SIG-M5 (cell line): ENCODE results near the gene FLVCR2.
"Not testable (repeated sequence)": the region's sequence is repeated elsewhere in the genome, so short reads cannot be mapped to it uniquely, and the experiment has no call there.

Experiments used
- DNase-seq: peaks from one replicate; lab custom pipeline; 2025; lab: John Stamatoyannopoulos, UW

Gene FLVCR2

GRCh38 chr14:75662966-75663365, 84.5 kb downstream of the FLVCR2 start:
- DNase-seq, result no peak

GRCh38 chr14:75667099-75667765, 88.8 kb downstream of the FLVCR2 start:
- DNase-seq, result no peak

DNA sequence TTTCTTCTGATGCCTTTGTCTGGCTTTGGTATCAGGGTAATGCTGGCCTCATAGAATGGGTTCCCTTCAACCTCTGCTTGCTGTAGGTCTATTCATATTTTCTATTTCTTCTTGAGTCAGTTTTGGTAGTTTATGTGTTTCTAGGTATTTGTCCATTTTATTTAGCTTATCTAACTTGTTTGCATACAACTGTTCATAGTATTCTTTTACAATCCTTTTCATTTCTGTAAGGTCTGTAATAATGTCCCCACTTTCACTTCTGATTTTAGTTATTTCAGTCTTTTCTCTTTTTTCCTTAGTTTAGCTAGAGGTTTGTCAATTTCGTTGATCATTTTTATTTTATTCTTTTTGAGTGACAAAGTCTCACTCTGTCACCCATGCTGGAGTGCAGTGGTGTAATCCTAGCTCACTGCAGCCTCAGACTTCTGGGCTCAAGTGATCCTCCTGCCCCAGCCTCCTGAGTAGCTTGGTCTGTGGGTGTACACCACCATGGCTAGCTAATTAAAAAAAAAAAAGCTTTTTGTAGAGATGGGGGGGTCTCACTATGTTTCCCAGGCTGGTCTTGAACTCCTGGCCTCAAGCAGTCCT, 94.3 kb downstream of the FLVCR2 start:
- no peak for DNase-seq

DNA sequence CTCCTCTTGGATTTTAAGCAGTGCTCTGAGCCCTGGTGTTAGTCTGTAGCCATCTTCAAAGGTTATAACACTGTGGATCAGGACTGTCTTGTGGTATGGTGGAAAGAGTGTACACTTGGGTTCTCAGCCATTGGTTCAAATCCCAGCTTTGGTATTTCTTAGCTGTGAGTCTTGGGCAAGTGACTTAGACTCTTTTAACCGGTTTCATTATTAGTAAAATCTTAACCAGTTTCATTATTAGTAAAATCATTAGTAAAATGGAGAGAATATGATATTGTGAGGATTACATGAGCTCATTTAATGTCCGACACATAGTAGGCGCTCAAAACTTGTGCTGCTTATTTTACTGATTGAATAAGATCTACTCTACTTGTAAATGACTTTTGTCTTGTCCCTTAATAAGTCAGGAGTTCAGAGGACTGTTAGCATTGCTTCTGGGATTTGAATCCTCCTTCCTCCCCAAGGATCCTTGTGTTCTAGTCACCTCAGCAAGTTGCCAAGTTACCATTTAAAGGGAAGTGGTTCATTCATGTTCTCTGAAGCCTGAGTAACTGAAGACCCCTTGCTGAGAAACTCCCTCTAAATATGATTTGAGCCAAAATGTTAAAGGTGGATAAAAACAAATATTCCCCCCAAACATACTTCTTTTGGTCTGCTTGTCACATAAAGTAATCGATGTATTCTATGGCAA, 95.1 kb downstream of the FLVCR2 start:
- no peak for DNase-seq

GRCh38 chr14:75675265-75675960, 97.0 kb downstream of the FLVCR2 start:
- no peak for DNase-seq

DNA sequence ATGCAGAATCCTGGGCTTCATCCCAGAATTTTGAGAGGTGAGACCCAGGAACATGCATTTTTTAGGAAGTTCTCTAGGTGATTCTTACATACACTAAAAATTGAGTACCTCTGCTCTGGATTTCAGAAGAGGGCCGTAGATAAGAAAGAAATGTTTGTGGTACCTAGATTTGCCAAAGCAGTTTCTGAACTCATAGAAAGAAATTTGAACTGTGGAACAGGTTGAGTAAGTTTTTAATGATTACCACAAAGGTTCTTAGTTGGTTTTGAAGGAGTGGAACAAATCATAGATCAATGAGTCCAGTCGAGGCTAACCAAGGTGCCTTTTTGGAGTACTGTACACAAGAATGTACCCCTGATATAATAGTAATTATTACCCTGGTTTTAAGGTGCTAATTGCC, 107.5 kb downstream of the FLVCR2 start:
- DNase-seq, result no peak

- no peak for DNase-seq
Measured at GRCh38 chr14:75689012-75689411, 110.6 kb downstream of the FLVCR2 start.

DNA sequence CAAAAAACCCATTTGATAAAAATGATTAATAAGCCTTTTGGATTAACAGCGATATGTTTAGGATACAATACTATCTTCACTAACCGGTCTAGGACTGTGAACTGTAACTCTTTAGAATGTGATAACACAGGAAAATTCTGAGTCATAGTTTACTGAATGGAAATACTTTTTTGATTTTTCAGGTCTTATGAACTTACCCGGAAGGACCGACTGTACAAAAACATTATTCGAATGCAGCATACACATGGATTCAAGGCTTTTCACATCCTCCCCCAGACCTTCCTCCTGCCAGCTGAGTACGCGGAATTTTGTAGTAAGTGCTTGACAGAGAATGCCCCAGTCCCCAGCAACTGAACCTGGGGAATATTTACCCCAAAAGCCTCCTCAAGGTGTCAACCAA, 111.6 kb downstream of the FLVCR2 start:
- DNase-seq, result no peak

- DNase-seq, result not testable (repeated sequence)
Measured at GRCh38 chr14:75695025-75695424, 116.6 kb downstream of the FLVCR2 start.

GRCh38 chr14:75697386-75697785, 119.0 kb downstream of the FLVCR2 start:
- no peak for DNase-seq
